SH-SY5Y (cell line): ENCODE results near the gene VIPR2.
A peak's percentile ranks its signal among the peaks of the same experiment; 100 is the strongest.

Experiments
- GATA2 ChIP-seq: IDR thresholded peaks from 2 replicates; pipeline ENCODE4 v1.6.1; 2011; ENCODE audit warnings: mild to moderate bottlenecking, low read depth, low read length
- GATA3 ChIP-seq: IDR thresholded peaks from 2 replicates; pipeline ENCODE4 v1.6.1; 2011; ENCODE audit warnings: low read depth, mild to moderate bottlenecking, low read length, moderate library complexity

The VIPR2 gene

DNA sequence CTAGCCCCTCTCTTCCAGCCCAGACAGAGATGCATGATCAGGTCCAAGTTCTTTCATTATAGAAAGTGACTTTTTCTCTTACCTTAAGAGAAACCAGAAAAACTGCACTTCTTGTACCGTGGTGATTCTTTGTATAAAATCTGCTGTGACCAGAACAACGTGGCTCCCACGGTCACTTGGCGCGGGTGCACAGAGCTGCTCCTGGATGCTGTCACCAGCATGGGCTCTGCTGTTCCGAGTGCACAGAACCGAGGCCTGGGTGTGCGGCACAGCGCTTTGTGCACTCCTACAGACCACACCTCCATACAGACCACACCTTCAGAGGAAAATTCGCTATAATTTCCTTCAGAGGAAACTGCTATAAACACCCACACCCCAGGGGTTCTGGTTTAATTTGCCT is 26.0 kb downstream of the VIPR2 start:
- TF ChIP-seq GATA3, result no peak
- no peak for TF ChIP-seq GATA2

DNA sequence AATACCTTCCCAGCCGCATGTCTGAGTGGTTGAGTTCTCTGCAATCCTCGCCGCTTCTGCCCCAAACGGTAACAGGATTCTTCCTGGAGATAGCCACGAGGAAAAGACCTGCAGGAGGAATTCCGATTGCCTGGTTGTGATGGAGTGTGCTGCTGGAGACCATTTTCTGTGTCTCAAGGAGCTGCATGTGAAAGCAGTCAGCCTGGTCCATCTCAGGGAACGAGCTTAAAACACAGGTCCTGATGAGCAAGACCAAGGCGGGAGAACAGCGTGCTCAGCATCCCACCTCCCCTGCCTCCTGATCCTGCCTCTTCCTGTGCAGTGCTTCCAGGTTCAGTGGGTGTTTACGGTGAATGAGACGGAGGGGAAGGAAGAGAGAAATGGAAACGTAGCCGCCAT is 26.5 kb downstream of the VIPR2 start:
- TF ChIP-seq GATA3, result no peak
- TF ChIP-seq GATA2, result no peak

DNA sequence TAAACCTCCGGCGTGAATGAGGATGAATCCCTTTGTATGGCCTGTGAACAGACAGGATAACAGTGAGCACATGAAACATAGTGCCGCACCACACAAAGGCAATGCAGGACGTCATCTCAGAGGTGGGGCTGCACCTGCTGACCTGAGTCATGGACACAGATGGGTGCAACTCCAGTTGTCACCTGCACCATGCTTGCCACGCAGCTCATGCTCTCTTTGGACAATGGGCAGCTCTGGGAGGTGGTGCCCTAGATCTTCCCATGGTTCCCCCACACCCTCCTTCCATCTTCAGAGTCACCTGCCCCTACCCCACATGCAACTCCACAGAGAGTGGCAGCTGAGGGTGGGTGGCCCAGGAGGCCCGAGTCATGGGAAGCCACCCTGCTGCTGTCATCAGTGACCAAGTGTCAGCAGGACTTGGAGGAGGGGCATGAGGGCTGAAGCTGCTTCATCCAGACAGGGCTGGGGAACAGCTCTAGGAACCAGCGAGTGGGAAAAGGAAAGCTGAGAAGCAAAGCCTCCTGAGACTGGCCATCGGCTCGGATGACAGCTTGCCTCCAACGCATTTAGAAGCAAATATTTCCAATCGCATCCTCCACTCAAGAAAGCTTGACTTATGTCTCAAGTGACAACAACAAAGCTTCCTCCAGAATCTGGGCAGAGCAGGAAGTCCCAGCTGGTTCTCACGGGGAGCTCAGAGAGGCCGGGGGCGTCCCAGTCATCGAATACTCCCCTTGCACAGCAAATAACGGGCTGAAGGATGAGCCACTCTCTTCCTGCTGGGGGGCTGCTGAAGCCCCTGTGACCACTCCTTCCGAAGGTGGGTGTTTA is 27.1 kb downstream of the VIPR2 start:
- TF ChIP-seq GATA2, result no peak
- TF ChIP-seq GATA3, result no peak

DNA sequence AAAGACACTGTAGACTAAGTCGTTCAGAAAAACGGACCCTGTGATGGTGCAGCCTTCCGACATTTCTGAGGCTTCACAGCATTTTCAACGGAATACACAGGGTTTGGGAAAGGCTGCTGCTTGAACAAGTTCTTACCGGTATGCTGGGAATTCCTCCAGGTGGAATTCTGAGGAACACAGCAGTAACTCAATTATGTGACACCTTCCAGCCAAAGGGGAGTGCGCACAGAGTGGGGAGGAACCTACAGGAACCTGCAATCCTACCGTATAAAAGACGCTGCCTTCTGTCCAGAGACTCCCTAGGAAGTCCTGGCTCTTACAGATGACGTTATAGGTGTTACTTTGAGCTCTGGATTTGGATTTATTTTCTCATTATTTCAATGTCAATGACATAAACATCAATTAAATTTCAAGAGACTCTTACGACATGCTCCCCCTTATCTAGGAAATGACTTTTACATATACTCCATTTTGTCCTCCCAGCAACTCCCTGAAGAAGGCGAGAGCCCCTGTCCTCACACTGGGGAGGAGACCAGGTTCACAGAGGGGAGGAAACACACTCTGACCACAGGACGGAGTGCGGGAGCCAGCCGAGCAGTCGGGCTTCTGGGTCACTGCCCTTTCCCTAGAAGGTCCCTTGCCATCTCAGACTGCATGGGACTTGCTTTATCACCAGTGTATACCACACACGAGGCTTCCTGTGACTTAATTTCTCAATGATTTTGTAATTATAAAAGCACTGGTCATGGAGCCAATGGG is 27.9 kb downstream of the VIPR2 start:
- TF ChIP-seq GATA2 (no peak), GATA3 (no peak)

DNA sequence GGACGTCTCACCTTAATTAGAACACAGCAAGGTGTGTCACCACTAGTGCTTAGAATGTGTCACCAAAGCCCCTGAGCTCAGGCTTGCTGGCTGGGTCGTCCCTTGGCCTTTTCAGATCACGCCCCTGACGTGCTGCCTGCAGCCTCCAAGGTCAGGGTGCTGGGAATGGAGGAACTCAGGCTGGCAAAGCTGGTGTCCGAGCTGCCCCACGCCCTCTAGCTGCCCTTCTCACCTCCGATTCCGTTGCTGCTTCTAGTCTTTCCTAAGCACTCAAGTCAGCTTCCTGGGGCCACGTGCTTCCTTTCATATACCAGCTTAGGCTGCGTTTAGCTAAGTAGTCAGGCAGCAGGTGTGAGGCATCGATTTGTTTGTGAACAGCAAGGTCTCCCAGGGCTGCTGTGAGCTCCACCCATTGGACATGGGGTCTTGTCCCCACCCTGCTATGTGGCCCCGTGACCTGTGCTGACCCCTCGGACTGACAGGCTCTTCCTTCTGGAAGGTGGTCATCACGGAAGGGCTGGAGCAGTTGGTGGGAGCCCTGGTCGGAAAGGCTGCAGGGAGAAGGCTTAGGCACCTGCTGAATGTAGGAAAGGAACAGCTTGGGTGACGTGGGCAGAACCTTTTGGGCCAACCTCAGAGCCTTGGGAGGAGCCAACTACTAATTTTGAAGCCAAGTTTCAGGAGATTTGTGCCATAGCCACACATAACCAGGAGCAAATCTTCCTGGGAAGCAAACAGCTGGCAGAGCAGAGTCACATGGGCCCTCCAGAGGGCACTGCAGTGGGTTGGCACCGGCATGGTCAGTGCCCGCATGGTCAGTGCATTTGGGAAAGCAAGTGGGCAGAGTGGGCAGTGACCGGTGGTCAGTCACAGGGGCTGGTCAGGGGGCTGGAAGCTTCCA is 28.8 kb downstream of the VIPR2 start:
- no peak for TF ChIP-seq GATA3
- no peak for TF ChIP-seq GATA2

DNA sequence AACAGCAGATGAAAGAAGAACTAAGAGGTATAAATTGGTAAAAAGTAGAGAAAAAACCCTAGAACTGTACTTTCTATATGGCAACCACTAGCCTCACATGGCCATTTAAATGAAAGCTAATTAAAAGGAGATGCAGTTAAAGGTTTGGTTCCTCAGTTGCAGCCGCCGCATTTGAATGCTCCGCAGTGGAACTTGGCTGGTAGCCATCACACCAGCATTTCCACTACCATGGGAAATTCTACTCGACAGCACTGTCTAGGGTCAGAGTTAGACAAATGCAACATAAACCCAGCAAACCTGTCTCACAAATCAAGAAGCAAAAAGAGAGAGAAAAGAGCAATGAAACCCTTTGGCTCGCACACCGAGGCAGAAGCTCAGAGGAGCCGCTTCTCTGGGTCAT is 29.7 kb downstream of the VIPR2 start:
- TF ChIP-seq GATA2 (no peak), GATA3 (no peak)

DNA sequence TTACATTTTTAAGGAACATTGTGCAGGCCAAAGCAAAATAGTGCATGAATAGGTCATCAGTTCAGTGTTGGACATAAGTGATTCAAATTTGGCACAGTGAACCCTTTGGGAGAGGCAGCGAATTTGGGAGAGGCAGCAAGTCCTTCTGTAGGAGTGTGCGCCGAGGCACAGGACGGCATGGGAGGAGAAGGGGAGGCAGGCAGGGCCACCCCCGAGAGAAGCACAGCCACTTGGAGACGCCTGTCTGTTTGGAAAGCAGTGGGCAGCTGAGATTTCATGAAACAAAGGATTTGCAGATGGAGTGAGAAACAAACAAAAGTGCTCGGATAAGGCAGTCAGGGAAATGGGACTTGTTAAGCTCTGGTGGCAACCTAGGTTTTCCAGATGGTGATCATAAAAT is 30.6 kb downstream of the VIPR2 start:
- TF ChIP-seq GATA2 (no peak), GATA3 (no peak)

DNA sequence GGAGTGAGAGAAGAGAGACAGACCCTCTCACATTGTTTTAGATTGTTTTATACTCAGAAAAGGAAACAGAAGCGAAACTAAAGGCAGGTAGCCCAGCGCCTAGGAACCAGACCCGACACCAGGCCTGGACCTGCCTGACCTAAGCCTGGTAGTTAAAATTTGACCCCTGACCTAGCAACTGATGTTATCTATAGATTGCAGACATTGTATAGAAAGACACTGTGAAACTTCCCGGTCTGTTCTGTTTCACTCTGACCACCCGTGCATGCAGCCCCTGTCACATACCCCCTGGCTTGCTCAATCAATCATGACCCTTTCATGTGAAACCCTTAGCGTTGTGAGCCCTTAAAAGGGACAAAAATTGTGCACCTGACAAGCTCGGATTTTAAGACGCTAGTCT is 31.6 kb downstream of the VIPR2 start:
- TF ChIP-seq GATA3, result no peak
- 0 out of 2 replicates have a peak, but pooled peaks have one; percentile 32 for TF ChIP-seq GATA2

DNA sequence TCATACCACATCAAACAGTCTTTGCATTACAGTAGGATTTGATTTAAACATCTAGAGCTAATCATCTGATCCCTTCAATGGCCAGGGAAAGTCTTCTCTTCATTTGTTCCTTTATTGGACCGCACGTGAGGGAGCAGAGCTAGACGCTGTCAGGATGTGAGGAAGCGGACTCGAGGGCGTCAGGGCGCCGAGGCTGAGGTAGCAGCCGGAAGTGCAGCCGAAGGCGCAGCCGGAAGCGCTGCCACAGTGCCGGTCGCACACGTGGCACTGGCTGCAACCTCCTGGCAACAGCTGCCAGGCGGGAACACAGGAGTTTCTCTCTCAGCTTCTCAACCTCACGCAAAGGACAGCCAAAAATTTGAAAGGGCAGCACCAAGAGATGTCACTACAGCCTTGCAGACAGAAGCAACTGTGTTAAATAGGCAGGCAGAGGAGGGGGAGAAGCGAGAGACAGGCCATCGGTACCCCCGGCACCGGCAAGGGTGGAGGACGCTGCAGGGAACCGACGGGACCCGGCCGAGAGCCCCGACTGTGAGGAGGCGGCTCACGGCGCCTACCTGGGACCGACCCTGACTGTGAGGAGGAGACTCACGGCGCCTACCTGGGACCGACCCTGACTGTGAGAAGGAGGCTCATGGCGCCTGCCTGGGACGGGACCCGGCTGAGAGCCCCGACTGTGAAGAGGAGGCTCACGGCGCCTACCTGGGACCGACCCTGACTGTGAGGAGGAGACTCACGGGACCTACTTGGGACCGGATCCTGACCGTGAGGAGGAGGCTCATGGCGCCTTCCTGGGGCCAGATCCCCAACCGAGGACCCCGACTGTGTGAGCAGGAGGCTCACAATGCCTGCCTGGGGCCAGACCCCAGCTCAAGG is 32.3 kb downstream of the VIPR2 start:
- TF ChIP-seq GATA2 (no peak), GATA3 (no peak)

DNA sequence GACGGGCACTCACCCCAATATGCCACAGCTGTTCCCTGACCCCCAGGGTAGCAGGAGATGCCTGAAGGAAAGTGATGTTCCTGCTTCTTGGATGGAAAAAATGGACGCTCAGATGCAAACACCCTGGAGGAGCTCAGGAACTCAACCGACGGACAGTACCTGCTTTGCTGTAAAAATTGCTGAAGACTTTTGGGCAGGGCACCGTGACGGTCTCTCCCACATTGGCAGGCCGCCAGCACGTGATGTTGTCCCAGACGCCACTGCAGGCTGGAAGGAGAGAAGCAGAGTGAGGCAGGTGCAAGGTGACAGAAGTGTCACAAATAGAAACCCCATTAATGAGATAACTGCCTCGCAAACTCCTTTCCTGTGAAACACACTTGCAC is 35.0 kb downstream of the VIPR2 start:
- TF ChIP-seq GATA3, result no peak
- TF ChIP-seq GATA2, result no peak

DNA sequence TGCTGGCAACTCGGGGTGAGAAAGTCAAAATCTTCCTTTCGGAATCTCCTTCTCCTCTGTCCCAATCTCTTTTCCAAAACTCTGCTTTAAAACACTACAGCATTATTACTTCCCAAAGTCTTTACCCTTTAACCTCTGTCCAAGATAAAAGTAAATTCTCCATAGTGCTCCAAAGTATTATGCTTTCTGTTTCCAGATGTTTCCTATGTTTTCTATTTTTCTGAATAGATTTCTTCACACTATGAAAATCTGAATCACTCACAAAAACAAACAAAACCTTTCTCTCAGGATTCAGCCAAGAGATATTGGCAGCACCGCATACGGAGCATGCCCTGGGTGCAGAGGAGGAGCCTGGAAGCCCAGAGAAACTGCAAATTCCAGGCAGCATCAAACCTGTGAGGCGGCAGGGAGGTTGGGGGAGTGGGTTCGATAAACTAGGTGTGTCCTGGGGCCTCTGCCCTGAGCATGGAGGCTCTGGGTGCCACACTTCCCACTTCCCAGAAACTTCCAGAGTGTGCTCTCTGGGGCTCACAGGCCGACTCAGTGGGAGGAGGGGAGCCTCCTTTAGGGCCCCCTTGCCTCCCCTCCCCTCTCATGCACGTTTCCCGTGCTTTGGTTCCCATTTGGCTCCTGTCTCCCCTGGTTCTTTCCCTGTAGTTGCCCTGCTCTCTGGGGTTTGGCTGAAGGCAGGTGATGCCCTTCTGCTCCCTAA is 35.6 kb downstream of the VIPR2 start:
- TF ChIP-seq GATA2, result no peak
- TF ChIP-seq GATA3, result no peak

DNA sequence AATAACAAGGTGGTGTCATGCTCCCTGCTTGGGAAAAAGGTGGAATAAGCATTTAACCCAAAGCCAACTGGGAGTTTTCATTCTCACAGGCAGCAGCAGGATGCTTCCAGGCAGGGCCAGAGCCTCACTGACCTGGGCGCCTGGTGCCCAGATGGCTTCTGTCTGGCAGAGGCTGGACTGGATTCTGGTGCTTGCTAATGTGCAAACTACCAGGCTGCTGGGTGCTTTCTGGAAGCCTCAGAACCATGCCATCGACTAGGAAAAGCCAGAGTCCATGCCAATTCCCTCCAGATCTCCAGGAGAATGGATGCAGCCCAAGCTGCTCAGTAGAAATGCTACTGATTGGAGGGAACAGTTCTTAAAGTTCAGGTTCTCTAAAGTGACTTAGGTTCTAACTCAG is 36.2 kb downstream of the VIPR2 start:
- TF ChIP-seq GATA2, result no peak
- TF ChIP-seq GATA3, result no peak
